Activated T-cell treated with anti-CD3 and anti-CD28 coated beads, Interleukin-2, amount 50 U/mL, for 24 hours (primary cell): ENCODE results near the gene AVPR1A.
A peak's percentile ranks its signal among the peaks of the same experiment; 100 is the strongest.
"Not testable (repeated sequence)": the region's sequence is repeated elsewhere in the genome, so short reads cannot be mapped to it uniquely, and the experiment has no call there.

Source experiments
- DNase-seq: peaks from one replicate; pipeline ENCODE4 v3.0.0-alpha.2; 2020
- H3K27ac Mint-ChIP-seq: 2 replicates; pipeline ENCODE4 v1.8.0; 2020; ENCODE audit warnings: mild to moderate bottlenecking, mixed read lengths
- H3K27me3 Mint-ChIP-seq: 2 replicates; pipeline ENCODE4 v1.8.0; 2020; ENCODE audit warnings: mixed read lengths
- H3K36me3 Mint-ChIP-seq: 2 replicates; pipeline ENCODE4 v1.8.0; 2020; ENCODE audit warnings: low read depth, mixed read lengths
- H3K4me1 Mint-ChIP-seq: 2 replicates; pipeline ENCODE4 v1.8.0; 2020; ENCODE audit warnings: low read depth, mixed read lengths
- H3K4me3 Mint-ChIP-seq: 2 replicates; pipeline ENCODE4 v1.8.0; 2020; ENCODE audit warnings: mild to moderate bottlenecking, moderate library complexity, mixed read lengths
- H3K9me3 Mint-ChIP-seq: 2 replicates; pipeline ENCODE4 v1.8.0; 2020; ENCODE audit warnings: mixed read lengths

The AVPR1A gene

DNA sequence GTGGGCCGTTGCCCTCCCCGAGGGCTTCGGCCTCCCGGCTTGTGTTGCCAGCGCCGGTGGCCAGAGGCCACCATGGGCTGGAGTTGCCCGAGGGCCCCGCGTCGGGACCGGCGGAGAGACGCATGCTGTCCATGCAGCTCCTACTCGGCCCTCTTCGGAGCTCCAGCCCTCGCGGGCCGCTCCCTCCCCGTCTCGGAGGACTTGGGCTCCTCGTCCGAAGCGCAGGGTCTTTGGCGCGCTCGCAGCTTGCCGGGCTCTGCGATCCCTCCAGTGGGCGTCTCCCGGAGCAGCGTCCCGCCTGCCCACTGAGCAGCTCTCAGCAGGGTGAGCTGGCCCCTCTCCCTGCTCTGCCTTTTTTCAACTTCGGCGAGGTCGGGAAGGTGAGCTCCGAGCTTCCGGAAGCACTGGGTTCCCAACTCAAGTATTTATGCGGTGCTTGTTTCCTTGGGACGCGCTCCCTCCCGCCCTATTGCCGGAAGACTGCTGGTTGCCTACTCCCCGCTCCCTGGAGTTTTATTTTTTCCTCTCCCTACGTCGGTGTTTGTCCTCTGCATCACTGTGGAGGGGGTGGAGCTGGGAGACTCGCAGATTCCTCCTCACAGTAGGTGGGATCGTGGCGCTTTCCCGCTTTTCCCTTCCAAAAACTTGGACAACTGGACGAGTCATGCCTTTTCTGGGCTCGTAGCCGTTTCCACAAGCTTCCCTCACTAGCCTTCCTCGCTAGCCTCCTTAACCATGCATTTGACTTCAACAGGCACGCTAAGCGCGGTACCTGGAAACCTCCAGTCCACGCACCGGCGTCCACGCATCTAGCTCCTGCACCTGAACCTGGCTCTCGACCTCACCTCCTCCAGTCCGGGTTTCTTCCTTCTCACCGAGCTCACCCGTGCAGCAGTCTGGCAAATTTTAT is at the start of gene AVPR1A:
TSS of gene AVPR1A (minus strand) at position 489 of the 910 bp plus-strand sequence. CDS start at position 124, 365 bp downstream.
- DNase-seq = peak; percentile 31
- Mint-ChIP-seq H3K4me1 (peaks cover 20% of the 10 kb centered on the region), H3K27ac (no peak within 1 kb of the TSS), H3K4me3 (peak within 1 kb of the TSS; percentile 21), H3K27me3 (peaks cover 63% of the 10 kb centered on the region), H3K36me3 (no peaks in the 10 kb centered on the region), H3K9me3 (no peaks in the 10 kb centered on the region)

DNA sequence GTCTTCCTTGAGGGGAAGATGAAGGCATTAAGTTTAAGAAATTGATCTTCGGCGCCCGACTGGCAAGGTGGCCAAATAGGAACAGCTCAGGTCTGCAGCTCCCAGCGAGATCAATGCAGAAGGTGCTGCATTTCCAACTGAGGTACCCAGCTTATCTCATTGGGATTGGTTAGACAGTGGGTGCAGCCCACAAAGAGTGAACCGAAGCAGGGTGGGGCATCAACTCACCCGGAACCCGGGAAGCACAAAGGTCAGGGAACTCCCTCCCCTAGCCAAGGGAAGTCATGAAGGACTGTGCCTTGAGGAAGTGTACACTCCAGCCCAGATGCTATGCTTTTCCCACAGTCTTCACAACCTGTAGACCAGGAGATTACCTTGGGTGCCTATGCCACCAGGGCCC is 45.2 kb upstream of the AVPR1A start:
- no peak overlapping the region for H3K4me3 Mint-ChIP-seq
- no peaks in the 10 kb centered on the region for H3K36me3 Mint-ChIP-seq
- no peak overlapping the region for H3K27ac Mint-ChIP-seq
- H3K4me1 Mint-ChIP-seq = no peaks in the 10 kb centered on the region
- H3K27me3 Mint-ChIP-seq = no peaks in the 10 kb centered on the region
- no peak for DNase-seq
- H3K9me3 Mint-ChIP-seq = no peaks in the 10 kb centered on the region

DNA sequence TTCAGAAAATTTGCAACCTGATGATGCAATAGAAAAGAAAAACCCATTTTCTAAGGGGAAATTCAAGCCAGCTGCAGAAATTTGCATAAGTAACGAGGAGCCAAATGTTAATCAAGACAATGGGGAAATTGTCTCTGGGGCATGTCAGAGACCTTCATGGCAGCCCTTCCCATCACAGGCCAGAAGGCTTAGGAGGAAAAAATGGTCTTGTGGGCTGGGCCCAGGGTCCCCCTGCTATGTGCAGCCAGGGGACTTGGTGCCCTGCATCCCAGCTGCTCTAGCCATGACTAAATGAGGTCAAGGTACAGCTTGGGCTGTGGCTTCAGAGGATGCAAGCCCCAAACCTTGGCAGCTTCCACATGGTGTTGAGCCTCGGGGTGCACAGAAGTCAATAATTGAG is 28.2 kb upstream of the AVPR1A start:
- H3K27me3 Mint-ChIP-seq = no peaks in the 10 kb centered on the region
- H3K9me3 Mint-ChIP-seq = peaks cover 39% of the 10 kb centered on the region
- DNase-seq = no peak
- H3K4me1 Mint-ChIP-seq = no peaks in the 10 kb centered on the region
- H3K4me3 Mint-ChIP-seq = no peak overlapping the region
- no peak overlapping the region for H3K27ac Mint-ChIP-seq
- H3K36me3 Mint-ChIP-seq = no peaks in the 10 kb centered on the region

DNA sequence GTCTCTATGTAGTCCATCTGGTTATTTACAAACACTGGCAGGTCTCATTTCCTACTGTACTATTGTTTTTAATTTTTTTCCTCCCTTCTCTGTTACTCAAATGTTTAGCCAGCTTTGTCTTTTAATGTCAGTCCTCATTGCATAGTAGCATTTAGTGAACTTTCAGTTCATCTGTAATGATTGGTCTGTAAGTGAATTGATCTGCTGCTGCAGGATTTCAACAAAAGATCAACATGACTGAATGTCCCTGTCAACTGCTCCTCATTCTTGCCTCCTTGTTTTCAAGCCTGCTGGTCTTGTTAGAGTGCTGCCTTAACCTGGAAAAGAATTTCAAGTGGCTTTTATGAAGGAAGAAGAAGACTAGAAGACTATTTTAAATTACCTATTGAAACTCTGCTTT is 19.3 kb upstream of the AVPR1A start:
- Mint-ChIP-seq H3K27me3 (no peaks in the 10 kb centered on the region), H3K9me3 (peaks cover 6% of the 10 kb centered on the region), H3K4me3 (no peak overlapping the region), H3K36me3 (no peaks in the 10 kb centered on the region), H3K27ac (no peak overlapping the region), H3K4me1 (no peaks in the 10 kb centered on the region)
- DNase-seq = no peak

DNA sequence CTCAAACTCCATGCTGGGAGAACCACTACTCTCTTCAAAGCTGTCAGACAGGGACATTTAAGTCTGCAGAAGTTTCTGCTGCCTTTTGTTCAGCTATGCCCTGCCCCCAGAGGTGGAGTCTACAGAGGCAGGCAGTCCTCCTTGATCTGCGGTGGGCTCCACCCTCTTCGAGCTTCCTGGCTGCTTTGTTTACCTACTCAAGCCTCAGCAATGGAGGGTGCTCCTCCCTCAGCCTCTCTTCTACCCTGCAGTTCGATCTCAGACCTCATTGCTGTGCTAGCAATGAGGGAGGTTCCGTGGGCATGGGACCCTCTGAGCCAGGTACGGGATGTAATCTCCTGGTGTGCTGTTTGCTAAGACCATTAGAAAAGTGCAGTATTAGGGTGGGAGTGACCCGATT is 16.7 kb upstream of the AVPR1A start:
- H3K4me1 Mint-ChIP-seq, H3K27ac Mint-ChIP-seq, H3K9me3 Mint-ChIP-seq, H3K4me3 Mint-ChIP-seq, H3K27me3 Mint-ChIP-seq, DNase-seq, H3K36me3 Mint-ChIP-seq: not testable (repeated sequence)

DNA sequence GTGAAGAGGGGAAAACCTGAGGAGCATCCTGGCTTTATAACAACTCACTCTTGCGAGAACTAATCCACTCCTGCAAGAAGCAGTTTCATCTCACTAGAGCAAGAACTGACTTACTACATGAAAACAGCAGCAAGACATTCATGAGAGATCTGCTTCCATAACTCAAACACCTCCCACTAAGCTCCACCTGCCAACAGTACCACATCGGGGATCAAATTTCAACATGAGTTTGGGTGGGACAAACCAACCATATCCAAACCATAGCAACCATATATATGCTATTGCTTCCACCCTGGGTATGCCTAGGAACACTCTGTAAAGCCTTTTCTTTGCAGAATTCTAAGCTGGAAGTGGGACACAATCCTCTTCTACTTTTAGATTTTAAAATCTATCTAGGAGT is 13.9 kb upstream of the AVPR1A start:
- no peaks in the 10 kb centered on the region for H3K36me3 Mint-ChIP-seq
- no peaks in the 10 kb centered on the region for H3K27me3 Mint-ChIP-seq
- no peaks in the 10 kb centered on the region for H3K4me1 Mint-ChIP-seq
- no peak overlapping the region for H3K27ac Mint-ChIP-seq
- no peak for DNase-seq
- H3K4me3 Mint-ChIP-seq = no peak overlapping the region
- H3K9me3 Mint-ChIP-seq = no peaks in the 10 kb centered on the region

DNA sequence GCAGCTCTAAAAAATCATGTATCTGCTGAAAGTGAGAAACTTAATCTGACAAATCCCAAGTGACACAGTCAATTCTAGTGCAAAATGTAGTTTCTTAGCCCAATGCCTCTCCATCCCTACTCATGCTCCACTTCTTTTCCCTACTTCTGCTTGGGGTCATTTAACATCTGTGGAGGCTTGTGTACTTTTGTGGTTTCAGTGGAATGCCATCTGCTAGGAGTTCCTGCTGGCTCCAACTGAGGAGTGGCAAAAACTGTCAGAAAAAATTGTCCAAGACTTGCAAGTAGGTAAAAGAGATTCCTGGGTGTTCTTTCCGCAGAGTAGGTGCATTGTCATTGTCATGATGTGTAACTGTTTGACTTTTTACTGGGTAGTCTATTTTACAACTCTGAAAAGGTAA is 12.5 kb upstream of the AVPR1A start:
- Mint-ChIP-seq H3K9me3 (no peaks in the 10 kb centered on the region), H3K36me3 (no peaks in the 10 kb centered on the region), H3K27ac (no peak overlapping the region), H3K4me3 (no peak overlapping the region), H3K27me3 (no peaks in the 10 kb centered on the region), H3K4me1 (no peaks in the 10 kb centered on the region)
- DNase-seq = no peak

DNA sequence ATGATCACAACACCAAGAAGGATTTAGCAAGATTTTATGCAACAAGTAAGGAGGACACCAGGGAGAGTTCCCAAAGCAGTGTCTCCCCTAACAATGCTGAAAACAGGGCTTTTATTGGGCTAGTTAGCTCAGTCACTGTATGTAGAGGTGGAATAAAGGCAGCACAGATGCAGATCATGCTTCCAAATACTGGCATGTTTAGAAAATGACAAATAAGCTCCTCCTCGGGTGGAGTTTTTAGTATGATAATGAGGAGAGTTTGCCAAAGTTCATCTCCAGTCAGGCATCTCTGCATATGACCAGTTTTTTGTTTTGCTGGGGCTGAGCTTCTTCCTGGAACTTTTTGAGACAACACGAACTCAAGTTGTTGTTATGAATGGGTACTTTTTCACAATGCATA is 4.4 kb upstream of the AVPR1A start:
- H3K9me3 Mint-ChIP-seq = no peaks in the 10 kb centered on the region
- H3K4me1 Mint-ChIP-seq = peaks cover 14% of the 10 kb centered on the region
- no peaks in the 10 kb centered on the region for H3K36me3 Mint-ChIP-seq
- H3K4me3 Mint-ChIP-seq = no peak overlapping the region
- no peak overlapping the region for H3K27ac Mint-ChIP-seq
- DNase-seq = no peak
- peaks cover 40% of the 10 kb centered on the region for H3K27me3 Mint-ChIP-seq

DNA sequence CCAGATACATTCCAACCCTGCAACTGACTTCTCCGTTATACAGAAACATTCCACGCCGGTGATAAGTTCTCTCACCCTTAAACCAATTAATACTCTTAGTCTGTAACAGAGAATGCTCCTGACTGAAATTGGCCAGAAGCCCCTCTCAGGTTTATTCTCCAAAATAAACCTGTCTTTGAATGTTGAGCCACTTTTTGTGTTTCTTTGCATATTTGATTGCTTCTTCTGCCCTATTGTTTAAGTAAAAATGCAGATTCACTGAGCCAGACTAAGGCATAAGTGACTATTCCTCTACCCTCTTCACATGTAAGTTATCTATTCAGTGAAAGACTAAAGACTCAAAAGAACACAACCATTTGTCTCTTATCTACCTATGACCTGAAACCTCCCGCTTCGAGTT is 3.6 kb upstream of the AVPR1A start:
- Mint-ChIP-seq H3K27me3 (peaks cover 48% of the 10 kb centered on the region), H3K4me1 (peaks cover 20% of the 10 kb centered on the region), H3K36me3 (no peaks in the 10 kb centered on the region), H3K27ac (no peak overlapping the region), H3K9me3 (no peaks in the 10 kb centered on the region), H3K4me3 (no peak overlapping the region)
- DNase-seq = no peak

DNA sequence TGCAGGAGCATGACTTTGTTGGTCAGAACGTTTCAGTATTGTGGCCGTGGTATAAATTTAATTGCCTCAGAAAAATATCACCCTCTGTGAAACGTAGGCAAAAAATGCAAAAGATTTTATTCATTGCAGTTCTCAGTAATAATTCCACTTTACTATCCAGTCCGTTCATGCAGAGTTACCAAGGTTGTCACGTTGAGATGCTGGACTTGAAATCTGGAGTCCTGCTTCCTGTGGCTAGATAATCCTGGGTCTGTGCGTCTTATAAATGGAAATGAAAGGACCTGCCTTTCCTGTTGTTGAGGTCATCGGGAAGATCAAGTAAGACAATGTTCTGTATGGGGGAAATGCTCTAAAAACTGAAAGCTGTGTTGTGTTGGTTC is 1.3 kb upstream of the AVPR1A start:
- no peak overlapping the region for H3K27ac Mint-ChIP-seq
- H3K27me3 Mint-ChIP-seq = peaks cover 63% of the 10 kb centered on the region
- no peak overlapping the region for H3K4me3 Mint-ChIP-seq
- no peak for DNase-seq
- H3K9me3 Mint-ChIP-seq = no peaks in the 10 kb centered on the region
- peaks cover 20% of the 10 kb centered on the region for H3K4me1 Mint-ChIP-seq
- no peaks in the 10 kb centered on the region for H3K36me3 Mint-ChIP-seq

DNA sequence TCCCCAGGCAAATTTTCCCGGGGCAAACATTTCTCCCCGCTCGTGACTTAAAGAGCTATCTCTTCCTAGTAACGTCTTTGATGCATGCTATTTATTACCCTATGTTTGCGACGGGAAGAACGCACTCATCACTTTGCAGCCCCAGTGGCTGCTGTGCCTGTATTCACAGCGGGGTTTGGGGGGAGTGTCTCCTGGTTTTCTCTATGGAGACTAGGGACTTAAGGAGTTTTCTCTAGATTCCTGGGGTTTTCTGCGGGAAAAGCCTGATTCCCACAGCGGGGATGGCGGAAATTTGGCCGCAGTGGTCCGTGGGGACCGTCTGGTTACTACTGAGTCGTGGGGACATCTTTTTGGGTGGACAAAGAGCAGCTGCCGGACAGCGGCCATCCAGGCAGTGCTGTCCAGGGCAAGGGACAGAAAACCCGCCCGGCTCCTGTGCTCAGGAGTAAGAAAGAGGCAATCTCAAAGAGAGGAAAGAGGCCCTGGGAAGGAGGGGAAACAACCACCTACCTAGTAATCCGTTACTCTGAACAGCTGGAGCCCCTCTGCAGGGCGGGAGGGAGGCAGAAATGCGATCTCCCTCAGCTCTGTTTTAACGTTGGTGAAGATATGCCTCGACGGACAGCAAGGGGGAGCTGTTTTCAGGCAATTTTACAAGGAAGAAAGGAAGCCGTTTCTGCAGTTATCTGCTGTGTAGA is 771 bp upstream of the AVPR1A start:
- Mint-ChIP-seq H3K4me1 (peaks cover 20% of the 10 kb centered on the region), H3K27me3 (peaks cover 63% of the 10 kb centered on the region), H3K4me3 (peak overlapping the region; percentile 21), H3K36me3 (no peaks in the 10 kb centered on the region), H3K9me3 (no peaks in the 10 kb centered on the region), H3K27ac (no peak overlapping the region)
- peak; percentile 28 for DNase-seq

DNA sequence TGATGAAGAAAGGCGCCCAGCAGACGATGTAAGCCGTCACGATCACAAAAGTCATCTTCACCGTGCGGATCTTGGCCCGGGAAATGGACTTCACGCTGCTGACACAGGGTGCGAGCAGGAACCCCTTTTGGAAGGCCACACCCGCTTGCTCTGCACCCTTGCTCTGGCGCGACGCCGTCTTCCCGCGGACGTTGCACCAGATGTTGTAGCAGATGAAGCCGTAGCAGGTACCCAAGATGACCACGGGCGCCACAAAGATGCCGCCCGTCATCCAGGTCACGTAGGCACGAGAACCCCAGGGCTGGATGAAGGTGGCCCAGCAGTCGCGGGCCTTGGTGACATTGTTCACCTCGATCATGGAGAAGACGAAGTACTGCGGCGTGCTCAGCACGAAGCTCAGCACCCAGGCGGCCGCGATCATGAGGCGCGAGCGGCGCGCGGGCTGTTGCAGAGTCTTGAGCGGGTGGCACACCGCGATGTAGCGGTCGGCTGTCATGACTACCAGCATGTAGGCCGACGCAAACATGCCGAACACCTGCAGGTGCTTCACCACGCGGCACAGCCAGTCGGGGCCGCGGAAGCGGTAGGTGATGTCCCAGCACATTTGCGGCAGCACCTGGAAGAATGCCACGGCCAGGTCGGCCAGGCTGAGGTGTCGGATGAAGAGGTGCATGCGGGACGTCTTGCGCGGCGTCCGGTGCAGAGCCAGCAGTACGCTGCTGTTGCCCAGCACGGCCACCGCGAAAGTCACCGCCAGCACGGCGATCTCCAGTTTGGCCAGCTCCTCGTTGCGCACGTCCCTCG is 890 bp downstream of the AVPR1A start:
- peaks cover 20% of the 10 kb centered on the region for H3K4me1 Mint-ChIP-seq
- H3K27me3 Mint-ChIP-seq = peaks cover 63% of the 10 kb centered on the region
- H3K9me3 Mint-ChIP-seq = no peaks in the 10 kb centered on the region
- H3K36me3 Mint-ChIP-seq = no peaks in the 10 kb centered on the region
- H3K4me3 Mint-ChIP-seq = peak overlapping the region; percentile 8
- DNase-seq = peak; percentile 30
- H3K27ac Mint-ChIP-seq = no peak overlapping the region

DNA sequence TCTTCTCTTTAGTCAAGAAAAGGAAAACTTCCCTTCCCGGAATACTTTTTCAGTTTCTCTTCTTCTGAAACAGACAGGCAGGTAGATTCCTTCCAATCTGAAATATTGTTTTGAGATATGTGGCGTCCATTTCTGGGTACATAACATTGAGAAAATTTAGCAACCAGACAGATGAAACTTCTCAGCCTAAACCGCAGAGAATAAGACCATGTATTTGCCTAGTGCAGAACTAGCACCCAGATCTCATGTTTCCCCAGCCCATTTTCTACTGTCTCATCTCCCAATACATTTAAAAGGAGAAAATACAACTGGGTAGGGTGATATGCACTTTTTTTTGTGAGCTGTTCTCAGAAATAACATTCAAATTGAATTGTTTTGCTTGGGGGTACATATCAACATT is 6.4 kb downstream of the AVPR1A start:
- H3K9me3 Mint-ChIP-seq = no peaks in the 10 kb centered on the region
- peaks cover 15% of the 10 kb centered on the region for H3K27me3 Mint-ChIP-seq
- H3K36me3 Mint-ChIP-seq = no peaks in the 10 kb centered on the region
- no peak overlapping the region for H3K27ac Mint-ChIP-seq
- no peak overlapping the region for H3K4me3 Mint-ChIP-seq
- no peak for DNase-seq
- H3K4me1 Mint-ChIP-seq = no peaks in the 10 kb centered on the region

DNA sequence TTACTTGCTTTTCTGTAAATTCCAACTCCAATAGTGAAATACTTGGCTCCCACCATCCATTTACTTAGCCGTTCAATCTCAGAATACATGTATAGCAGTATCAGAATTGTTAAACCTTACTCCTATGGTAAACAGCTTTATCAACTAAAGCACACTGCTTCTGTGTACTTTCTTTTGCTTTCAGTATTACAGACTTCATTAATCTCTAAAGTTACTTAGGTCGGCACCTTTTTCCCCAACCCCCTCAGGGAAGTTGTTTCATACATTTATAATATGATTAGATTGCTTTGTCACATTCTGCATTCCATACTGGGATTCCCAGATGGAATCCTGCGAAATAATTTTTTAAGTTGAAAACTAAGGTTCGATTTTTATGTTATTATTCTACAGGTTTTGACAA is 12.5 kb downstream of the AVPR1A start:
- Mint-ChIP-seq H3K9me3 (no peaks in the 10 kb centered on the region), H3K4me3 (no peak overlapping the region), H3K27ac (no peak overlapping the region), H3K27me3 (no peaks in the 10 kb centered on the region), H3K4me1 (no peaks in the 10 kb centered on the region), H3K36me3 (no peaks in the 10 kb centered on the region)
- no peak for DNase-seq
